DMS153 (cell line): ENCODE measurements around the gene BHLHE40.

Experiments used
- DNase-seq: peaks from one replicate; lab custom pipeline; 2025; lab: John Stamatoyannopoulos, UW

The BHLHE40 gene

DNA sequence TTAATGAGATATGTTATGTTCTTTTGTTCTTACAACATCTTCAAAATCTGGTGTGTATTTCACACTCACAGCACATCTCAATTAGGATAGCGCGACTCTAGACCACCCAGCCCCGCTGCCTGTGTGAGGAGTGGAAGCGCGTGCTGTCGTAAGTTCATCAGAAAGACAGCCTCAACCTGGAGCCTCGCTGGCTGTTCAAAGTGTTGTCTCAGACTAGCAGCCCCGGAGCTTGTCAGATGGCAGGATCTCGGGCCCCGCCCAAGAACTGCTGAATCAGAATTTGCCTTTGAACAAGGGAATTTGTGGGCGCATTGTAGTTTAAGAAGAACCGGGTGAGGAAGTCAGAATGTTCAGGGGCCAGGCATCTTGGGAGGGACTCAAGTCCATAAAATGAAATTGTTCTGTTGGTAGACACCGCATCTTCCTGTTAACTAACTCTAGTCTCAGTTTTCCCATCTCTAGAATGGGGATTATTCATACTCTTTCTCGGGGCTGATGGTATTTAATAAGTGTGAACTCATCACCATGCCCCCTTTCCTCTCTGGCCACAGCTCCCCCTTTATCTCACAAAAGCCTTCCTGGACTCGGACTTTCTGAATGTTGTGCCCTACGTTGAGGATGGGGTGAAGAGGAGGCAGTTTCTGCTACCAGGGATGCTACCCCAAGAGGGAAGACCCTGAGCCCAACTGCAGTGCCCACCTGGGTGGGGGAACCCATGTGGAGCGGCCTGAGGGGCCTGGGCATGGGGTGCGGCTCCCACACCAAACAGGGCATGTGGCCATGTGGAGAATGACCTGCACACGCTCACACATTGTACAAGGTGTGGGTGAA lies 40.4 kb downstream of the BHLHE40 start:
- DNase-seq = no peak

DNA sequence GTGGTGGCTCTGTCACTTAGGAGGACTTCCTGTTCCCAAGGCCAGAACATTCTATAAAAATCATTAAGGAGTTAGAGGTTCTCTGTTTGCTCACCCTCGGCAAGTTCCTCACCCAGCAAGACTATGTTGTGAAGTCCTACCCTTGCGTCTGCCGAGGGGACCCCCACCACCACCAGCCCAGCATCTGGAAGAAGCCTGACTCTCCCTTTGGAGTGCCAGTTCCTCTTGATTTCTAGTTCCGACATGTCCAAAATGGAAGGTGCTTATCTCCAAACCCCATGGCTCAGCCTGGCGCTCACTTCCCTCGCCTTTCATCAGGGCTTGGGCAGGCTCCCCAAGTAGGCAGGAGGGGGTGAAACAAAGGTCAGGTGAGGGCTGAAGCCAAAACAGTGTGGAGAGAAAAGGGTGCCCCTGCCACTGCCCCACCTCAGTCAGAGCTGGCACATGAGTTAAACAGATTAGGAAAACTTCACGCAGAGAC lies 41.0 kb downstream of the BHLHE40 start:
- DNase-seq = no peak

DNA sequence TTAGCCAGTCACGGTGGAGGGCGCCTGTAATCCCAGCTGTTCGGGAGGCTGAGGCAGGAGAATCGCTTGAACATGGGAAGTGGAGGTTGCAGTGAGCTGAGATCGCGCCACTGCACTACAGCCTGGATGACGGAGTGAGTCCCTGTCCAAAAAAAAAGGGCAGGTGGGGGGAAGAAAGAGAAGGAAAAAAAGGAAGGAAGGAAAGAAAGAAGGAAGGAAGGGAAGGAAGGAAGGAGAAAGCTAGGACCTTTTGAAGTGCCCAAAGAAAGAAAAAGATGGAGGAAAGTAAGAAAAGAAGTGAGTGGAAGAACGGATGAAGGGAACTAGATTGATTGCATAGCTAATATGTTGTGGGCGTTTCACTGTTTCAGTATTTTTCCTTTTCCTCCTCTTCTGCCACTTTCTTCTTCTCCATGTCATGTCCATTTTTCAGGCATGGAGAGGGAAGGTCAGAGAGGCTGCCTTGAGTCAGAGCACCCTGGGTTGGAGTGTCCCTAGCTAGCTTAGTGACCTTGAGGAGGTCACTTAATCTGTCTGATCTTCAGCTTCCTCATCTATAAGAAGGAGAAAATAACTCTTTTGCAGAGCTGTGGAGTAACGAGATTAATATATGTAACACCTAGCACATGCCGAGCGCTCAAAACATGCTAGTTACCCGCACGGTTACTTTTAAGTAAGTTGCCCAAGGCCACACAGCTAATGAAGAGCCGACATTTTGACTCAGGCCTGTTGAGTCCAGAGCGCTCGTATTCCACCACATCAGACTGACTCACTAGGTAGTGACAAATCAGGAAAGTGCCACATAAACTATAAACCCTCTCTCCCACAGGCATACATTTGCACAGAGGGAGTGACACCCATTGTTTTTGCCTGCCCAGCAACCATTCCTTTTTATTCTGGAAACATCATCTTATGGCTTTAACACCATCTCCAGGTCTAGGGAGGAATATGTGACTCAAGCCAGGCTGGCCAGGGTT lies 42.2 kb downstream of the BHLHE40 start:
- no peak for DNase-seq

DNA sequence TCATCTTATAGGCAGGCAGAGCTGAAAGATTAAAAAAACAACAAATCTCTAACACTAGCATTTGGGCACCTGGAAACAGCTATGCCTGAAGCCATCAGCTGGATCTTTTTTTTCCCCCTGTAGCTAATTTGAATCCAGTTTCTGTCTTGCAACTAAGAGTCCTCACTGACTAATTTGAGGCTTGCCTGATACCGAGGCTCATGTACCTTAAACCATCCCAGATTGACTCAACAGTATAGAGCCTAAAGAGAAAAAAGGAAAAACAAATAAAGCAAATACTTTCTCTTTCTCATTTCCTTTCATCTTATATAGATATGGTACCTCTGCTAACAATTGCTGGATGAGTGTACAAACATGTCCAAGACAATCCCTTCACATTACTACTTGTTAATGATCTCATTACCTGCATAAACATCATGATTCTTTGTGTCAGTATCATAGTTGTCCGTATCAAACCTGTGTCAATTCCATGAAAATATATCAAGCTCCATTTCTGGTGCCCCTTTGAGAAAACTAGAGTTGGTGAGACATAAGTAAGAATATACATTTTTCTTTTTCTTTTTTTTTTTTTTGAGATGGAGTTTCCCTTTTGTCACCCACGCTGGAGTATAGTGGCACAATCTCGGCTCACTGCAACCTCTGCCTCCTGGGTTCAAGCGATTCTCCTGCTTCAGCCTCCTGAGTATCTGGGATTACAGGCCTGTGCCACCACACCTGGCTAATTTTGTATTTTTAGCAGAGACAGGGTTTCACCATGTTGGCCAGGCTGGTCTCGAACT lies 43.1 kb downstream of the BHLHE40 start:
- DNase-seq = no peak

DNA sequence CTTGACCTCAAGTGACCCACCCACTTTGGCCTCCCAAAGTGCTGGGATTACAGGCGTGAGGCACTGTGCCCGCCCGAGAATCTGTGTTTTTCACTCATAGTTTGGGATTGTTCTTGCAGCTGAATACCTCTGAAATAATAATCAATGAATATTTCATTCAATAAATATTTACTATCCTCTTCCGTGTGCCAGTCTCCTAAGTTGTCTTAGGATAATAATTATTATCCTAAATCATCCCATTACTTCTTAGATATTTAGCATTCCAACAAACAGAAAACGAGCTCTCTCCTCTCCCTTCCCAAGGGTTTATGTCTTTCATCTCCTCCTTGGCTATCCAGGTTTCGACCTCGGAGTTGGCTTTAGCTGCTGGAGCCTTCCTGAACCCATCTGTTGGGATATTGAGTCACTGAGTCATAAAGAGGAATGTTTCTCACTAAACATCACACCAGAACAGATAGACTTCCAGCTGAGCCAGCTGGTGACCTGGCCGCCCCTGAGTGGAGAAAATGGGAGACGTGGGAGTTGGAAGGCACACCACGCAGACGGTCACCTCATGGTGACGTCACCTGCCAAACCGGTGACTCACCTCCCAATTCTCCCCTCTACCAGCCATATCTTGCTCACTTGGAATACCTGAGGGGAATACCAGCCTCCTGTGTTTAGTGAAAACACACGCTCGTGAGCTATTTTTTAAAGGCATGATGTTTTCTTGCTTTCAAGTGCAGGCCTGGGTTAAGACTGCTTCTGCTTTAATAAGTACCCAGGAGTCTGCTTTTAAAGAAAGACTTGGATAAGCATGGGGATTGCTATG lies 43.9 kb downstream of the BHLHE40 start:
- DNase-seq = no peak

DNA sequence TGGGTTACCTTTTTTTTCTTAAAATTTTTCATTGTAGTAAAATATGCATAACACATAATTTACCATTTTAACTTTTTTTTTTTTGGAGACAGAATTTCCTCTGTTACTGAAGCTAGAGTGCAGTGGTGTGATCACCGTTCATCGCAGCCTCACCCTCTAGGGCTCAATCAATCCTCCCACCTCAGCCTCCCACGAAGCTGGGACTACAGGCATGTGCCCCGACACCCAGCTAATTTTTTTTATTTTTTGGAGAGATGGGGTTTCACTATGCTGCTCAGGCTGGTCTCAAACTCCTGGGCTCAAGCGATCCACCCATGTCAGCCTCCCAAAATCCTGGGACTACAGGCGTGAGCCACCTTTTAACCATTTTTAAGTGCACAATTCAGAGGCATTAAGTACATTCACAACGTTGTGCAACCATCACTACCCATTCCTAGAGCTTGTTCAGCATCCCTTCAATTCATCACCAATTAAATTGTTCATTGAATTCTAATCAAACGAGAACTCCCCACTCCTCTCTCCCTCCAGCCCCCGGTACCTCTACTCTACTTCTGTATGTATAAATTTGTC lies 44.6 kb downstream of the BHLHE40 start:
- DNase-seq = no peak

DNA sequence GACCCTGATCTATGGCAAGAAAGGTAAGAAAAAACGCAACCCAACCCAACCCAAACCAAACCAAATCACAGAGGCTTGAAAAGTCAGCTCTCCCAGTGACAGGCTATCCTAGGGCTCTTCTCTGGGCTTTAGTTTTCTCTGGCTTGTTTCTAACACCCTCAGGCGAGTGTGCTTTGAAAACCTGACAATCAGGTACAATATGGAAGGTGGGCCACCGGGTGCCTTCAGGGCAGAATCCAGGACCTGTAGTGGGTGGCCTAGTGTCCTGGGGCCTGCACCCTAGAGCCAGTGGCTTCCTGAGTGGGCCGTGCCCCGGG lies 46.8 kb downstream of the BHLHE40 start:
- no peak for DNase-seq

DNA sequence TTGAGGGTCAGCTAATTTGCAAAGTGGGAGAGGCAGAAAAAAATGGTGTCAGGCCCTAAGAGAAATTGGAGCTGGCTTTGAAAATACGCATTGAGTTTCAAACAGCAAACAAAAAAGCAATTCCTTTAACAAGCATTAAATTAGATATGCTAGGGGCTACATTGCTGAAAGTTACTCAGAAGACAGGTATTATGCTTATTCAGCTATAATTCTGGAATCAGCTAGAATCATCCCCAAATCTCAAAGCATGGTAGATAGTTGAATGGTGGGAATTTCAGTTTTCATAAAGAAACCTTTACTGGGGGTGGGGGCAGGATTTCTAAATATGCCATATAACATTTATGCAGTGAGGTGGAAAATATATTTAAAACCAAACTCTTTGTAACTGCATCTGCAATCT lies 50.5 kb downstream of the BHLHE40 start:
- no peak for DNase-seq

DNA sequence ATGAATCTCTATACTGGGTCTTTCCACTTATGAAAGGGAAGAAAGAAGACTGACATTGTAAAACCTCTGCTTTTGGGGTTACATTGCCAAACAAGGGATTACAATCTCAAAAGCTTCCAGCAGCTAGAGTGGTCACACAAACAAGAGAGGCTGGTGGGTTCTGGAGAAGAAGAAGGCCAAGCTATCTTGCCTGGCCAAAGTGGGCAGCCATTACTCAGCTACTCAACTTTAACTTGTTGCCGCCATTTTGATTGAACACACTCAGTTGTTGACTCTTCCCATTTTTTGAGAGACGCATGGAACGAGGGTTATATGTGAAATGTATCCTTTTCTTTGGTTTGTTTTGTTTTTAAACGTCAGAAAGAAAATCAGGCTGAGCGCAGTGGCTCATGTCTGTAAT lies 50.9 kb downstream of the BHLHE40 start:
- DNase-seq = no peak

DNA sequence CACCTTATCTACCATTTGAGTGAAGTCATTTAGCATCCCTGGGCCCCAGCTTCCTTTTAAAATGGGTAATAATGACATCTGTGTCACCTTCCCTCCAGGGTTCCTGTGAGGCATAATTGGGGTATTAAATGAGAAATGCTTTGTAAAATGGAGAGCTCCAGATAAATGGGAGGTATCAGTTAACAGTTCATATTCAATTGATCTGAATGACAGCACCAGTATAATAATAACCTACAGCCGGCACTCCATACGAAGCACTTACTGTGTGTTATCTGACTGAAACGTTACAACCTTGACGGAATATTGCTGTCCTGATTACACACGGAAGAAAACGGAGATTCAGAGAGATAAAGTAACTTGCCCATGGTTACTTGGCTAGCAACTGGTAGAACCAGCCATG lies 53.6 kb downstream of the BHLHE40 start:
- DNase-seq = no peak
